AG09309 (cell line): ENCODE results near the gene TOLLIP.

Experiments used
- DNase-seq: peaks from one replicate; pipeline ENCODE4 v3.0.0-alpha.2; 2010; ENCODE audit warnings: low read depth
- H3K4me3 ChIP-seq: 2 replicates; pipeline ENCODE4 v1.5.1; 2011; ENCODE audit warnings: mild to moderate bottlenecking, low read depth, low read length, moderate library complexity; ENCODE audit not compliant: control insufficient read depth
- CTCF ChIP-seq: IDR thresholded peaks from 2 replicates; pipeline ENCODE4 v1.5.1; 2011; ENCODE audit warnings: mild to moderate bottlenecking, low read depth, low read length, inconsistent platforms; ENCODE audit not compliant: insufficient read depth, control insufficient read depth; ENCODE audit errors: missing control alignments

Gene TOLLIP

GRCh38 chr11:1305501-1306056 is 3.9 kb downstream of the TOLLIP start:
- H3K4me3 ChIP-seq = no peak overlapping the region
- TF ChIP-seq CTCF = no peak
- DNase-seq = no peak

GRCh38 chr11:1305063-1305495 is 4.4 kb downstream of the TOLLIP start:
- DNase-seq = no peak
- no peak for TF ChIP-seq CTCF
- no peak overlapping the region for H3K4me3 ChIP-seq

GRCh38 chr11:1304380-1304779 is 5.1 kb downstream of the TOLLIP start:
- no peak overlapping the region for H3K4me3 ChIP-seq
- no peak for TF ChIP-seq CTCF
- DNase-seq = no peak

- no peak for TF ChIP-seq CTCF
- DNase-seq = no peak
- H3K4me3 ChIP-seq = no peak overlapping the region
These were observed 5.5 kb downstream of the TOLLIP start for GRCh38 chr11:1303973-1304372.

- no peak overlapping the region for H3K4me3 ChIP-seq
- DNase-seq = no peak
- no peak for TF ChIP-seq CTCF
These were observed 6.2 kb downstream of the TOLLIP start for GRCh38 chr11:1303126-1303821.

GRCh38 chr11:1302461-1303125 is 6.8 kb downstream of the TOLLIP start:
- no peak overlapping the region for H3K4me3 ChIP-seq
- DNase-seq = no peak
- no peak for TF ChIP-seq CTCF
